CD4-positive, alpha-beta T cell treated with Interleukin-6 at 100 ng/mL for 8 hours (primary cell): Measurements from ENCODE around the gene PECR.
"Not testable (repeated sequence)": the region's sequence is repeated elsewhere in the genome, so short reads cannot be mapped to it uniquely, and the experiment has no call there.

Experiments
- DNase-seq: peaks from one replicate; pipeline ENCODE4 v3.0.0-alpha.2; 2020; ENCODE audit warnings: mixed read lengths, low spot score

PECR gene

GRCh38 chr2:216002101-216002678 is 79.4 kb downstream of the PECR start:
- no peak for DNase-seq

GRCh38 chr2:216001216-216002100 is 80.2 kb downstream of the PECR start:
- DNase-seq: no peak

- no peak for DNase-seq
These were observed 83.0 kb downstream of the PECR start for GRCh38 chr2:215998636-215999035.

- no peak for DNase-seq
These were observed 84.4 kb downstream of the PECR start for GRCh38 chr2:215997219-215997618.

- no peak for DNase-seq
These were observed 86.7 kb downstream of the PECR start for GRCh38 chr2:215994911-215995310.

- DNase-seq: not testable (repeated sequence)
These were observed 92.9 kb downstream of the PECR start for GRCh38 chr2:215988556-215989207.
